PC-3 (cell line): ENCODE data around the gene MRPL14. TPM values are rescaled to one million over a fixed set of nuclear protein-coding genes. Genes with fewer than 3 reads are reported as not detected.

Source experiments
- ATAC-seq: fragments of 200-7000 bp; cut with Tn5 transposase; 2 replicates; pipeline ENCODE4 v1.9.1; 2020; ENCODE audit warnings: mild to moderate bottlenecking, moderate library complexity
- BruUV-seq: library from RNA; stranded (reverse); fragments of 400-500 nt; replicated peaks from 2 replicates; lab custom pipeline; 2021; lab: Mats Ljungman, UMichigan
- CTCF ChIA-PET: fragments of 300-600 bp; sonication (Branson Sonifier 250); formaldehyde crosslinking; loops from one replicate; lab custom pipeline; 2022; ENCODE audit warnings: antibody characterized with exemption; lab: Charles Lee
- POLR2A ChIA-PET: fragments of 300-600 bp; sonication (Branson Sonifier 250); formaldehyde crosslinking; loops from one replicate; lab custom pipeline; 2022; ENCODE audit warnings: antibody characterized with exemption; ENCODE audit not compliant: unreplicated experiment; lab: Charles Lee
- DNase-seq: peaks from one replicate; pipeline ENCODE4 v3.0.0-alpha.2; 2015
- H2AFZ ChIP-seq: fragments of 300-600 bp; sonication (generic); 2 replicates; pipeline ENCODE4 v1.6.0; 2016; ENCODE audit warnings: antibody characterized with exemption, low read length
- H3F3A ChIP-seq: fragments of 300-600 bp; sonication (generic); one replicate; pipeline ENCODE4 v1.6.0; 2017; ENCODE audit warnings: antibody characterized with exemption, low read length, control low read depth, mild to moderate bottlenecking; ENCODE audit not compliant: unreplicated experiment
- H3K27ac ChIP-seq: fragments of 300-600 bp; sonication (generic); 2 replicates; pipeline ENCODE4 v1.5.1; 2016; ENCODE audit warnings: mild to moderate bottlenecking, low read length
- H3K27me3 ChIP-seq: fragments of 300-600 bp; sonication (generic); 2 replicates; pipeline ENCODE4 v1.6.1; 2016; ENCODE audit warnings: low read length, mixed read lengths
- H3K36me3 ChIP-seq: fragments of 300-600 bp; sonication (generic); 2 replicates; pipeline ENCODE4 v1.6.1; 2016; ENCODE audit warnings: low read depth, mixed run types, low read length, mixed read lengths
- H3K4me1 ChIP-seq: fragments of 300-600 bp; sonication (generic); 2 replicates; pipeline ENCODE4 v1.5.1; 2016; ENCODE audit warnings: low read length; ENCODE audit not compliant: insufficient read depth
- H3K4me2 ChIP-seq: fragments of 300-600 bp; sonication (generic); 2 replicates; pipeline ENCODE4 v1.6.0; 2016; ENCODE audit warnings: low read length
- H3K4me3 ChIP-seq: fragments of 300-600 bp; sonication (generic); 2 replicates; pipeline ENCODE4 v1.5.1; 2016; ENCODE audit warnings: mild to moderate bottlenecking, low read length, mixed read lengths
- H3K79me2 ChIP-seq: fragments of 300-600 bp; sonication (generic); 2 replicates; pipeline ENCODE4 v1.6.1; 2017; ENCODE audit warnings: low read length, mixed read lengths
- H3K9ac ChIP-seq: fragments of 300-600 bp; sonication (generic); 2 replicates; pipeline ENCODE4 v1.6.0; 2016; ENCODE audit warnings: mild to moderate bottlenecking, low read length
- H3K9me2 ChIP-seq: fragments of 300-600 bp; sonication (generic); replicated peaks from 2 replicates; pipeline ENCODE4 v1.6.1; 2016; ENCODE audit warnings: mixed run types, low read length, mixed read lengths
- H3K9me3 ChIP-seq: fragments of 300-600 bp; sonication (generic); 2 replicates; pipeline ENCODE4 v1.6.1; 2016; ENCODE audit warnings: low read length, mixed read lengths
- H4K20me1 ChIP-seq: fragments of 300-600 bp; sonication (generic); 2 replicates; pipeline ENCODE4 v1.6.1; 2016; ENCODE audit warnings: low read length, mixed read lengths
- CTCF ChIP-seq: fragments of 300-600 bp; sonication (generic); conservative IDR thresholded peaks from 2 replicates; pipeline ENCODE4 v1.5.1; 2017; ENCODE audit warnings: antibody characterized with exemption, low read depth, mild to moderate bottlenecking, low read length
- EZH2 ChIP-seq: fragments of 300-600 bp; sonication (generic); IDR thresholded peaks from one replicate; pipeline ENCODE4 v1.6.1; 2017; ENCODE audit warnings: antibody characterized with exemption, mild to moderate bottlenecking, low read length; ENCODE audit not compliant: unreplicated experiment
- EZH2phosphoT487 ChIP-seq: fragments of 300-600 bp; sonication (generic); IDR thresholded peaks from 2 replicates; pipeline ENCODE4 v1.6.1; 2018; ENCODE audit warnings: mild to moderate bottlenecking, antibody characterized with exemption, low read length, borderline replicate concordance
- intact Hi-C: fragments of 100-400 bp; cut with micrococcal nuclease; formaldehyde crosslinking; loops from 2 replicates; pipeline ENCODE4 v1.9.0; 2023
- total RNA-seq: library from RNA; depleted of rRNA; stranded (reverse); fragments of >200 nt; gene quantifications from 2 replicates; pipeline ENCODE4 v1.2.3, GENCODE V29; 2014

The MRPL14 gene
- total RNA-seq, 1 experiment from 2014 or later = 192 TPM

GRCh38 chr6:44156494-44157151 lies 29.4 kb upstream of the MRPL14 start:
- ChIA-PET CTCF (no interaction called here), POLR2A (no interaction called here)
- TF ChIP-seq EZH2 (no peak), CTCF (no peak), EZH2phosphoT487 (no peak)
- H3K79me2 ChIP-seq = no peaks in the 10 kb centered on the region
- intact Hi-C loops = no loop called here
- no peaks in the 10 kb centered on the region for H4K20me1 ChIP-seq
- no peak overlapping the region for H3K27ac ChIP-seq
- ATAC-seq = no peak
- no peaks in the 10 kb centered on the region for H3K9me2 ChIP-seq
- H3K27me3 ChIP-seq = no peaks in the 10 kb centered on the region
- no TSS peak for BruUV-seq
- H3K4me3 ChIP-seq = no peak overlapping the region
- no peak overlapping the region for H2AFZ ChIP-seq
- no peak overlapping the region for H3K4me2 ChIP-seq
- H3K4me1 ChIP-seq = peaks cover 6% of the 10 kb centered on the region; the same call in 1 of the 2 replicates
- no peaks in the 10 kb centered on the region for H3F3A ChIP-seq
- H3K36me3 ChIP-seq = no peaks in the 10 kb centered on the region
- DNase-seq = no peak
- no peak overlapping the region for H3K9ac ChIP-seq
- no peaks in the 10 kb centered on the region for H3K9me3 ChIP-seq

- TF ChIP-seq EZH2phosphoT487 (no peak), EZH2 (no peak), CTCF (no peak)
- POLR2A ChIA-PET = no interaction called here
- no peaks in the 10 kb centered on the region; the same call in 1 of the 2 replicates for H3K36me3 ChIP-seq
- H3K4me2 ChIP-seq = no peak overlapping the region
- no peaks in the 10 kb centered on the region for H3K4me1 ChIP-seq
- H2AFZ ChIP-seq = no peak overlapping the region
- H3K9me3 ChIP-seq = no peaks in the 10 kb centered on the region
- no peaks in the 10 kb centered on the region for H3K9me2 ChIP-seq
- no peaks in the 10 kb centered on the region for H3F3A ChIP-seq
- CTCF ChIA-PET = no interaction called here
- no TSS peak for BruUV-seq
- H4K20me1 ChIP-seq = no peaks in the 10 kb centered on the region
- no peak for DNase-seq
- H3K79me2 ChIP-seq = no peaks in the 10 kb centered on the region
- no peak for ATAC-seq
- no peak overlapping the region for H3K4me3 ChIP-seq
- intact Hi-C loops = no loop called here
- no peak overlapping the region for H3K9ac ChIP-seq
- H3K27me3 ChIP-seq = no peaks in the 10 kb centered on the region
- H3K27ac ChIP-seq = no peak overlapping the region
Observed at GRCh38 chr6:44154067-44154466, 26.8 kb upstream of the MRPL14 start.

- no peak for ATAC-seq
- Histone ChIP-seq H3K9me3 (no peaks in the 10 kb centered on the region), H2AFZ (no peak overlapping the region), H3K27me3 (no peaks in the 10 kb centered on the region), H3K9me2 (no peaks in the 10 kb centered on the region), H3F3A (no peaks in the 10 kb centered on the region), H3K36me3 (peaks cover 7% of the 10 kb centered on the region), H3K4me3 (no peak overlapping the region), H3K4me1 (no peaks in the 10 kb centered on the region), H3K27ac (no peak overlapping the region), H4K20me1 (no peaks in the 10 kb centered on the region), H3K4me2 (no peak overlapping the region), H3K79me2 (no peaks in the 10 kb centered on the region), H3K9ac (no peak overlapping the region)
- no peak for TF ChIP-seq EZH2
- TF ChIP-seq EZH2phosphoT487 = no peak
- no peak for TF ChIP-seq CTCF
- DNase-seq = no peak
- POLR2A ChIA-PET = no interaction called here
- CTCF ChIA-PET = no interaction called here
- BruUV-seq = no TSS peak
- intact Hi-C loops = no loop called here
Observed at GRCh38 chr6:44152533-44152932, 25.3 kb upstream of the MRPL14 start.
